B cell (primary cell): ENCODE data around the gene DENND1C. TPM values are rescaled to one million over a fixed set of nuclear protein-coding genes. Genes with fewer than 3 reads are reported as not detected.

Experiments used
- ATAC-seq: fragments of 200-7000 bp; cut with Tn5 transposase; one replicate; pipeline ENCODE4 v1.10.0; 2021; ENCODE audit warnings: low read depth, mild to moderate bottlenecking, moderate number of reproducible peaks, moderate library complexity
- CTCF ChIA-PET: fragments of 350-600 bp; sonication (Branson Sonifier 250); formaldehyde crosslinking; loops from one replicate; lab custom pipeline; 2021; ENCODE audit warnings: antibody characterized with exemption, inconsistent platforms; lab: Charles Lee
- POLR2A ChIA-PET: fragments of 350-600 bp; sonication (Branson Sonifier 250); formaldehyde crosslinking; loops from one replicate; lab custom pipeline; 2021; ENCODE audit warnings: antibody characterized with exemption; lab: Charles Lee
- DNase-seq: peaks from one replicate; pipeline ENCODE4 v3.0.0; 2013
- H2AFZ ChIP-seq: 2 replicates; pipeline ENCODE4 v1.6.1; 2012; ENCODE audit warnings: mild to moderate bottlenecking, low read depth, low read length; ENCODE audit not compliant: insufficient read depth, poor library complexity, severe bottlenecking
- H3K27ac ChIP-seq, 2 donors: 1 replicate in 1 of 2; 2 replicates in 1 of 2; pipeline ENCODE4 v1.5.1; 2012 to 2013; ENCODE audit warnings: low read length in 2 of 2, mild to moderate bottlenecking in 2 of 2, moderate library complexity in 1 of 2
- H3K27me3 ChIP-seq, 4 experiments: fragments of 200-600 bp in 1 of 4; sonication (generic) in 1 of 4; replicated peaks in 1 of 4; 1 replicate in 2 of 4; 2 replicates in 2 of 4; pipeline versions ENCODE4 v1.6.1 to v1.7.0; 2013 to 2016; ENCODE audit warnings: low read length in 3 of 4, mild to moderate bottlenecking in 2 of 4, mixed read lengths in 1 of 4, moderate library complexity in 1 of 4; ENCODE audit not compliant: insufficient read depth in 4 of 4, control insufficient read depth in 3 of 4; ENCODE audit errors: control extremely low read depth in 1 of 4
- H3K36me3 ChIP-seq, 2 experiments: replicated peaks in 1 of 2; 1 replicate in 1 of 2; 2 replicates in 1 of 2; pipeline versions ENCODE4 v1.6.1 to v1.7.1; 2013; ENCODE audit warnings: low read length in 1 of 2; ENCODE audit not compliant: insufficient read depth in 2 of 2, control insufficient read depth in 1 of 2; ENCODE audit errors: control extremely low read depth in 1 of 2, extremely low read depth in 1 of 2
- H3K4me1 ChIP-seq, 2 donors: fragments of 200-600 bp in 1 of 2; sonication (generic) in 1 of 2; 1 replicate in 1 of 2; 2 replicates in 1 of 2; pipeline versions ENCODE4 v1.5.1 to v1.6.1; 2013 to 2017; ENCODE audit warnings: low read length in 2 of 2; ENCODE audit not compliant: control insufficient read depth in 2 of 2, insufficient read depth in 2 of 2
- H3K4me2 ChIP-seq: replicated peaks from 2 replicates; pipeline ENCODE3; 2012; ENCODE audit warnings: mild to moderate bottlenecking, low read depth, low read length; ENCODE audit not compliant: poor library complexity, severe bottlenecking
- H3K4me3 ChIP-seq, 5 experiments: fragments of 200-600 bp in 1 of 5; sonication (generic) in 1 of 5; 1 replicate in 3 of 5; 2 replicates in 2 of 5; pipeline versions ENCODE4 v1.5.1 to v1.7.0; 2011 to 2016; ENCODE audit warnings: low read length in 4 of 5, mild to moderate bottlenecking in 4 of 5, low read depth in 2 of 5, control low read depth in 1 of 5, moderate library complexity in 1 of 5; ENCODE audit not compliant: insufficient read depth in 1 of 5; ENCODE audit errors: control extremely low read depth in 1 of 5, extremely low read depth in 1 of 5
- H3K79me2 ChIP-seq: fragments of 200-600 bp; sonication (generic); one replicate; pipeline ENCODE4 v1.6.0; 2016; ENCODE audit warnings: low read length; ENCODE audit not compliant: control insufficient read depth, insufficient read depth
- H3K9ac ChIP-seq: fragments of 200-600 bp; sonication (generic); 2 replicates; pipeline ENCODE4 v1.6.1; 2017; ENCODE audit warnings: mild to moderate bottlenecking, low read length, moderate library complexity
- H3K9me3 ChIP-seq, 3 donors: one replicate each; pipeline versions ENCODE4 v1.6.1 to v1.7.1; 2013; ENCODE audit warnings: low read length in 2 of 3; ENCODE audit not compliant: control insufficient read depth in 2 of 3, insufficient read depth in 1 of 3; ENCODE audit errors: control extremely low read depth in 1 of 3
- H4K20me1 ChIP-seq: 2 replicates; pipeline ENCODE4 v1.6.0; 2012; ENCODE audit warnings: mild to moderate bottlenecking, low read length; ENCODE audit not compliant: insufficient read depth, control insufficient read depth, poor library complexity, severe bottlenecking
- H3K27ac Mint-ChIP-seq: one replicate; pipeline ENCODE4 v1.8.0; 2021; ENCODE audit warnings: mixed read lengths
- H3K27me3 Mint-ChIP-seq: one replicate; pipeline ENCODE4 v1.8.0; 2021; ENCODE audit warnings: mixed read lengths
- H3K4me1 Mint-ChIP-seq: one replicate; pipeline ENCODE4 v1.8.0; 2021; ENCODE audit warnings: mixed read lengths
- H3K4me3 Mint-ChIP-seq: one replicate; pipeline ENCODE4 v1.8.0; 2021; ENCODE audit warnings: mixed read lengths
- H3K9me3 Mint-ChIP-seq: one replicate; pipeline ENCODE4 v1.8.0; 2022; ENCODE audit warnings: mixed read lengths; ENCODE audit not compliant: insufficient read depth
- CTCF ChIP-seq: fragments of 200-600 bp; IDR thresholded peaks from one replicate; pipeline ENCODE4 v1.8.0; 2022; ENCODE audit warnings: antibody characterized with exemption, mild to moderate bottlenecking
- EZH2 ChIP-seq: IDR thresholded peaks from 2 replicates; pipeline ENCODE4 v1.6.1; 2012; ENCODE audit warnings: borderline replicate concordance, low read depth, mild to moderate bottlenecking, moderate library complexity, low read length; ENCODE audit not compliant: insufficient read depth, poor library complexity, severe bottlenecking
- WGBS: methylation state at CpG from one replicate; pipeline ENCODE4 v1.1.5; 2013; ENCODE audit warnings: missing lambda C conversion rate; ENCODE audit not compliant: insufficient coverage; 5-methylcytosine and 5-hydroxymethylcytosine counted together
- intact Hi-C: fragments of 100-400 bp; cut with micrococcal nuclease; formaldehyde crosslinking; loops from one replicate; pipeline ENCODE4 v1.10.0; 2022
- polyA plus RNA-seq: library from polyadenylated mRNA; depleted of rRNA; stranded (reverse); fragments of >200 nt; gene quantifications from 2 replicates; pipeline ENCODE4 v1.2.3, GENCODE V29; 2012
- total RNA-seq, 2 donors: library from RNA; stranded (reverse); fragments of 120-200 nt in 1 of 2; gene quantifications; 1 replicate in 1 of 2; 2 replicates in 1 of 2; pipeline versions ENCODE4 v1.2.3 to v1.2.4, GENCODE V29; 2013 to 2022

DENND1C gene
- total and polyA plus RNA-seq, 2 donors (not counting 1 experiment from before 2014, with no cell fraction given), result 119 to 132 TPM

GRCh38 chr19:6472713-6473112, 8.9 kb downstream of the DENND1C start:
- ChIA-PET POLR2A (no interaction called here), CTCF (interaction anchor here (0.9 to 1.1 kb wide), 2 partner anchors 32 to 388 kb away, joined by 3 to 4 read pairs; no protein-coding TSS in a partner anchor)
- Histone ChIP-seq H3K4me2 (no peak overlapping the region), H3K4me1 (no peaks in the 10 kb centered on the region), H3K79me2 (peaks cover 4% of the 10 kb centered on the region), H2AFZ (no peak overlapping the region), H3K9me3 (peaks cover 0 to 11% (median 0%) of the 10 kb centered on the region in 3 donors), H3K36me3 (peaks cover 0 to 61% of the 10 kb centered on the region in 2 experiments), H3K9ac (no peak overlapping the region), H3K4me3 (no peak overlapping the region), H3K27me3 (no peaks in the 10 kb centered on the region), H4K20me1 (peaks cover 17% of the 10 kb centered on the region), H3K27ac (no peak overlapping the region)
- no peak overlapping the region for H3K27ac Mint-ChIP-seq
- ATAC-seq, result no peak
- H3K9me3 Mint-ChIP-seq, result no peaks in the 10 kb centered on the region
- no peaks in the 10 kb centered on the region for H3K4me1 Mint-ChIP-seq
- H3K4me3 Mint-ChIP-seq, result no peak overlapping the region
- intact Hi-C loops, result no loop called here
- TF ChIP-seq CTCF (no peak), EZH2 (no peak)
- DNase-seq, result no peak
- H3K27me3 Mint-ChIP-seq, result no peaks in the 10 kb centered on the region
- WGBS, result 100% methylated on average over 3 of the region's 4 CpGs

- Histone ChIP-seq H3K9ac (no peak overlapping the region), H3K9me3 (peaks cover 0 to 2% (median 0%) of the 10 kb centered on the region in 3 donors), H3K27me3 (no peaks in the 10 kb centered on the region), H3K27ac (no peak overlapping the region), H3K36me3 (peaks cover 0 to 53% of the 10 kb centered on the region in 2 experiments), H2AFZ (no peak overlapping the region), H3K4me1 (no peaks in the 10 kb centered on the region), H3K79me2 (no peaks in the 10 kb centered on the region), H3K4me2 (no peak overlapping the region), H3K4me3 (no peak overlapping the region), H4K20me1 (peaks cover 6% of the 10 kb centered on the region)
- no peak overlapping the region for H3K27ac Mint-ChIP-seq
- TF ChIP-seq EZH2, result no peak
- TF ChIP-seq CTCF, result no peak
- no peaks in the 10 kb centered on the region for H3K4me1 Mint-ChIP-seq
- H3K27me3 Mint-ChIP-seq, result no peaks in the 10 kb centered on the region
- H3K9me3 Mint-ChIP-seq, result no peaks in the 10 kb centered on the region
- ChIA-PET POLR2A (no interaction called here), CTCF (interaction anchor here (1.0 kb wide), 1 partner anchor 10 kb away, joined by 3 read pairs; the partner anchor contains the start of gene DENND1C)
- WGBS, result 96% methylated on average over 11 of the region's 14 CpGs
- ATAC-seq (no peak), DNase-seq (no peak)
- intact Hi-C loops, result no loop called here
- no peak overlapping the region for H3K4me3 Mint-ChIP-seq
Measured at GRCh38 chr19:6471076-6471475, 10.5 kb downstream of the DENND1C start.
